ENCODE measurements around the gene HDAC8. TPM values are rescaled to one million over a fixed set of nuclear protein-coding genes. Genes with fewer than 3 reads are reported as not detected.
A peak's percentile ranks its signal among the peaks of the same experiment; 100 is the strongest.

Gene HDAC8
- total and polyA plus RNA-seq, 9 of the 15 experiments (the other 6 are each of a cell fraction or from before 2014, with no cell fraction given): 18.9 to 53.8 (median 28.7) TPM

- TF ChIP-seq CEBPB (tag; IDR thresholded peaks at IDR 0.05) (0 out of 2 replicates have a peak, but pooled peaks have one; percentile 9), HDAC2 (IDR thresholded peaks at IDR 0.05) (0 out of 2 replicates have a peak, but pooled peaks have one; percentile 28), RAD51 (IDR thresholded peaks at IDR 0.05; ENCODE audit: borderline replicate concordance, low read depth) (0 out of 2 replicates have a peak, but pooled peaks have one; percentile 15), NBN (IDR thresholded peaks at IDR 0.05; ENCODE audit: low read depth) (peak; percentile 62; the same call in 1 of the 2 replicates), CBFA2T3 (IDR thresholded peaks at IDR 0.05) (peak; percentile 94), ZFX (CRISPR knock-in tag; IDR thresholded peaks at IDR 0.05) (peak; percentile 36; the same call in 1 of the 2 replicates), PTTG1 (tag; IDR thresholded peaks at IDR 0.05; ENCODE audit: low read depth) (no peak), ZNF398 (CRISPR knock-in tag; IDR thresholded peaks at IDR 0.05) (no peak), ZFP1 (CRISPR knock-in tag; IDR thresholded peaks at IDR 0.05) (peak; percentile 75), EZH2 (IDR thresholded peaks at IDR 0.05; ENCODE audit: borderline replicate concordance, low read depth, low read length) (no peak), NCOR1 (IDR thresholded peaks at IDR 0.05) (peak; percentile 86), ZNF23 (CRISPR knock-in tag; IDR thresholded peaks at IDR 0.05) (no peak), ZNF436 (CRISPR knock-in tag; IDR thresholded peaks at IDR 0.05) (no peak), CBFA2T2 (conservative IDR thresholded peaks at IDR 0.05) (peak; percentile 89), ZNF133 (CRISPR knock-in tag; IDR thresholded peaks at IDR 0.05) (no peak), NCOA1 (IDR thresholded peaks at IDR 0.05; ENCODE audit: low read depth) (peak; percentile 77; the same call in 1 of the 2 replicates), POU5F1 (IDR thresholded peaks at IDR 0.05; ENCODE audit: borderline replicate concordance, low read depth, low read length, partially characterized antibody) (no peak), CBX3 (IDR thresholded peaks at IDR 0.05; ENCODE audit: borderline replicate concordance in 1 of 2, low read length in 2 of 2) (peak in 1 of 2 experiments; percentile 30; a peak in 1 of 3 replicates), TGIF2 (CRISPR knock-in tag; IDR thresholded peaks at IDR 0.05) (no peak), ZKSCAN3 (CRISPR knock-in tag; IDR thresholded peaks at IDR 0.05) (no peak), TAL1 (IDR thresholded peaks at IDR 0.05) (peak; percentile 86), PHB (CRISPR knock-in tag; IDR thresholded peaks at IDR 0.05) (no peak), U2AF2 (optimal IDR thresholded peaks at IDR 0.05; ENCODE audit: low read depth, low read length) (no peak), SMARCE1 (IDR thresholded peaks at IDR 0.05) (peak; percentile 72), ZC3H4 (CRISPR knock-in tag; IDR thresholded peaks at IDR 0.05; ENCODE audit: borderline replicate concordance) (no peak), ZNF174 (CRISPR knock-in tag; IDR thresholded peaks at IDR 0.05) (no peak), CBX5 (IDR thresholded peaks at IDR 0.05; ENCODE audit: borderline replicate concordance, low read depth) (no peak), IRF2 (CRISPR knock-in tag; IDR thresholded peaks at IDR 0.05) (no peak), RNF2 (IDR thresholded peaks at IDR 0.05) (0 out of 2 replicates have a peak, but pooled peaks have one; percentile 37), NR4A1 (CRISPR knock-in tag; IDR thresholded peaks at IDR 0.05) (no peak), NR4A1 (tag; IDR thresholded peaks at IDR 0.05) (no peak), HDAC3 (IDR thresholded peaks at IDR 0.05; ENCODE audit: borderline replicate concordance, partially characterized antibody) (peak; percentile 39), DPF2 (IDR thresholded peaks at IDR 0.05) (peak; percentile 76)
- TF ChIP-seq, protein P1, sequence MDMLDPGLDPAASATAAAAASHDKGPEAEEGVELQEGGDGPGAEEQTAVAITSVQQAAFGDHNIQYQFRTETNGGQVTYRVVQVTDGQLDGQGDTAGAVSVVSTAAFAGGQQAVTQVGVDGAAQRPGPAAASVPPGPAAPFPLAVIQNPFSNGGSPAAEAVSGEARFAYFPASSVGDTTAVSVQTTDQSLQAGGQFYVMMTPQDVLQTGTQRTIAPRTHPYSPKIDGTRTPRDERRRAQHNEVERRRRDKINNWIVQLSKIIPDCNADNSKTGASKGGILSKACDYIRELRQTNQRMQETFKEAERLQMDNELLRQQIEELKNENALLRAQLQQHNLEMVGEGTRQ (CRISPR knock-in tag; IDR thresholded peaks at IDR 0.05): 0 out of 2 replicates have a peak, but pooled peaks have one; percentile 15
Observed at GRCh38 chrX:72366178-72366577, 206.5 kb downstream of the HDAC8 start (continued).
